Parathyroid adenoma (tissue), 2 donors: ENCODE results near the gene ALK.

Source experiments
- H2AFZ ChIP-seq: fragments of 300-600 bp; sonication (generic); one replicate; pipeline ENCODE4 v1.7.0; 2017; ENCODE audit warnings: antibody characterized with exemption, mild to moderate bottlenecking
- H3K27ac ChIP-seq: fragments of 300-600 bp; sonication (generic); one replicate; pipeline ENCODE4 v1.7.0; 2017
- H3K27me3 ChIP-seq: fragments of 300-600 bp; sonication (generic); one replicate; pipeline ENCODE4 v1.7.0; 2017; ENCODE audit warnings: low read length; ENCODE audit not compliant: control insufficient read depth, insufficient read depth
- H3K36me3 ChIP-seq: fragments of 300-600 bp; sonication (generic); one replicate; pipeline ENCODE4 v1.7.0; 2017; ENCODE audit warnings: low read length; ENCODE audit not compliant: control insufficient read depth, insufficient read depth
- H3K4me1 ChIP-seq: fragments of 300-600 bp; sonication (generic); one replicate; pipeline ENCODE4 v1.7.0; 2017; ENCODE audit warnings: control low read depth
- H3K4me2 ChIP-seq: fragments of 300-600 bp; sonication (generic); one replicate; pipeline ENCODE4 v1.7.0; 2017; ENCODE audit warnings: low read length
- H3K4me3 ChIP-seq: fragments of 300-600 bp; sonication (generic); one replicate; pipeline ENCODE4 v1.7.0; 2017; ENCODE audit warnings: low read depth, low read length
- H3K79me2 ChIP-seq: fragments of 300-600 bp; sonication (generic); one replicate; pipeline ENCODE4 v1.7.0; 2017; ENCODE audit warnings: control low read depth
- H3K9ac ChIP-seq: fragments of 300-600 bp; sonication (generic); one replicate; pipeline ENCODE4 v1.7.0; 2017; ENCODE audit warnings: mild to moderate bottlenecking
- H3K9me3 ChIP-seq: fragments of 300-600 bp; sonication (generic); one replicate; pipeline ENCODE4 v1.7.0; 2017; ENCODE audit warnings: low read length; ENCODE audit not compliant: control insufficient read depth
- CTCF ChIP-seq: fragments of 300-600 bp; sonication (generic); IDR thresholded peaks from one replicate; pipeline ENCODE4 v1.7.0; 2017; ENCODE audit warnings: antibody characterized with exemption, mild to moderate bottlenecking
- donor health status: primary hyperparathyroidism.

ALK gene

GRCh38 chr2:29423061-29423666, 498.2 kb downstream of the ALK start:
- no peaks in the 10 kb centered on the region for H3K79me2 ChIP-seq

GRCh38 chr2:29420999-29421782, 500.2 kb downstream of the ALK start:
- no peak overlapping the region for H3K4me3 ChIP-seq
- no peak overlapping the region for H2AFZ ChIP-seq
- H3K27ac ChIP-seq: no peak overlapping the region
- H3K4me1 ChIP-seq: no peaks in the 10 kb centered on the region
- H3K79me2 ChIP-seq: no peaks in the 10 kb centered on the region
- H3K9me3 ChIP-seq: no peaks in the 10 kb centered on the region
- no peak overlapping the region for H3K9ac ChIP-seq
- TF ChIP-seq CTCF: no peak
- no peak overlapping the region for H3K4me2 ChIP-seq
- H3K36me3 ChIP-seq: no peaks in the 10 kb centered on the region
- no peaks in the 10 kb centered on the region for H3K27me3 ChIP-seq

More at GRCh38 chr2:29423061-29423666, 498.2 kb downstream of the ALK start:
- Histone ChIP-seq H2AFZ (no peak overlapping the region), H3K4me1 (no peaks in the 10 kb centered on the region), H3K27me3 (no peaks in the 10 kb centered on the region), H3K27ac (no peak overlapping the region), H3K9ac (no peak overlapping the region), H3K4me3 (no peak overlapping the region), H3K4me2 (no peak overlapping the region), H3K9me3 (no peaks in the 10 kb centered on the region), H3K36me3 (no peaks in the 10 kb centered on the region)
- TF ChIP-seq CTCF: no peak

GRCh38 chr2:29420464-29420863, 500.9 kb downstream of the ALK start:
- no peak for TF ChIP-seq CTCF
- Histone ChIP-seq H3K4me3 (no peak overlapping the region), H3K9ac (no peak overlapping the region)

GRCh38 chr2:29417630-29418029, 503.8 kb downstream of the ALK start:
- Histone ChIP-seq H3K27me3 (no peaks in the 10 kb centered on the region), H3K9ac (no peak overlapping the region), H3K4me2 (no peak overlapping the region), H3K4me3 (no peak overlapping the region), H3K4me1 (no peaks in the 10 kb centered on the region), H2AFZ (no peak overlapping the region), H3K9me3 (no peaks in the 10 kb centered on the region), H3K79me2 (no peaks in the 10 kb centered on the region), H3K27ac (no peak overlapping the region), H3K36me3 (no peaks in the 10 kb centered on the region)
- no peak for TF ChIP-seq CTCF

More at GRCh38 chr2:29420464-29420863, 500.9 kb downstream of the ALK start:
- no peaks in the 10 kb centered on the region for H3K36me3 ChIP-seq
- H3K4me2 ChIP-seq: no peak overlapping the region
- no peaks in the 10 kb centered on the region for H3K27me3 ChIP-seq
- H3K9me3 ChIP-seq: no peaks in the 10 kb centered on the region
- H3K4me1 ChIP-seq: no peaks in the 10 kb centered on the region
- H3K79me2 ChIP-seq: no peaks in the 10 kb centered on the region
- no peak overlapping the region for H3K27ac ChIP-seq
- no peak overlapping the region for H2AFZ ChIP-seq
